ENCODE results near the gene CMIP.

Gene CMIP

GRCh38 chr16:81650982-81651562, 206.5 kb downstream of the CMIP start:
- intact Hi-C loops (cut with DNase I; ENCODE audit: low total_unique reads): no loop called here
- Histone ChIP-seq H3K36me3 (peaks cover 0 to 20% (median 12%) of the 10 kb centered on the region in 3 donors), H3K27ac (peak overlapping the region in 1 of 2 donors; percentile 50), H3K4me1 (peaks cover 0 to 17% (median 10%) of the 10 kb centered on the region in 4 donors), H3K27me3 (no peaks in the 10 kb centered on the region), H3K9me3 (no peaks in the 10 kb centered on the region), H3K4me3 (peak overlapping the region in 1 of 2 donors; percentile 20)
- TF ChIP-seq, protein P1, sequence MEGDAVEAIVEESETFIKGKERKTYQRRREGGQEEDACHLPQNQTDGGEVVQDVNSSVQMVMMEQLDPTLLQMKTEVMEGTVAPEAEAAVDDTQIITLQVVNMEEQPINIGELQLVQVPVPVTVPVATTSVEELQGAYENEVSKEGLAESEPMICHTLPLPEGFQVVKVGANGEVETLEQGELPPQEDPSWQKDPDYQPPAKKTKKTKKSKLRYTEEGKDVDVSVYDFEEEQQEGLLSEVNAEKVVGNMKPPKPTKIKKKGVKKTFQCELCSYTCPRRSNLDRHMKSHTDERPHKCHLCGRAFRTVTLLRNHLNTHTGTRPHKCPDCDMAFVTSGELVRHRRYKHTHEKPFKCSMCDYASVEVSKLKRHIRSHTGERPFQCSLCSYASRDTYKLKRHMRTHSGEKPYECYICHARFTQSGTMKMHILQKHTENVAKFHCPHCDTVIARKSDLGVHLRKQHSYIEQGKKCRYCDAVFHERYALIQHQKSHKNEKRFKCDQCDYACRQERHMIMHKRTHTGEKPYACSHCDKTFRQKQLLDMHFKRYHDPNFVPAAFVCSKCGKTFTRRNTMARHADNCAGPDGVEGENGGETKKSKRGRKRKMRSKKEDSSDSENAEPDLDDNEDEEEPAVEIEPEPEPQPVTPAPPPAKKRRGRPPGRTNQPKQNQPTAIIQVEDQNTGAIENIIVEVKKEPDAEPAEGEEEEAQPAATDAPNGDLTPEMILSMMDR (IDR thresholded peaks at IDR 0.05): no peak
- peak in 1 of 2 donors; percentile 28 for DNase-seq

- peak overlapping the region in 1 of 2 donors; percentile 50 for H3K27ac ChIP-seq
Observed at GRCh38 chr16:81651758-81652718, 207.4 kb downstream of the CMIP start.

DNA sequence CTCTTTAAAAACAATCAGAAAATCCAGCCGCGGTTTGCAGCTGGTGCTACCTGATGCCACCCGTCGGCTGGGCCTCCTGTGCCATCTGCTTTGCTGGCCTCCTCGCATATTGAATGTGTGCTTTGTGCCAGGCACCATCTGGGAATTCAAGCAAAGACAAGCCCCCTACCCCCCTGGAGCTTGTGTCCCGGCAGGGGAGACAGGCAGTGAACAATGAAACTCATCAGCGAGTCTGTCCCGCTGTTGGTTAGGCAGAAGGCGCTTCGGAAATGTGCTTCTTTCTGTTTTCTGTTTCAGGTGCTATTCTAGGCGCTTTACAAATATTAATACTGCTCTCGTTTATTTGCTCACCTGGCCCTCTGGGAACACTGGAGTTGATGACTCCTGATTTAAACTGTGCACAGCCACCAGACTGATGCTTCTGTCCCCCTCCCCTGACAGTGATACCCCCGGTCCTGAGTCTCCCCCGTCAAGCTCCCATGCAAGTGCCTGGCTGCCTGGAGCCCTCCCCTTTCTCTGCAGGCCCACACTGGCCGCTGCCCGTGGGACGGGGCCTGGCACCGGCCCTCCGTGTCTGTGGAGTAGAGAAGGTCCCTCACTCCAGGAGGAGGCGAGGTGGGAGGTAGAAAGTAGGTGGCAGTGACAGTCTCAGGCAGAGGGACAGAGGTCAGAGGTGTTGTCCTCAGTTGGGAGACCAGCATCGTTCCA, 208.3 kb downstream of the CMIP start:
- H3K27me3 ChIP-seq: no peaks in the 10 kb centered on the region
- peaks cover 0 to 24% (median 12%) of the 10 kb centered on the region in 3 donors for H3K36me3 ChIP-seq
- no peak overlapping the region for H3K27ac ChIP-seq
- no peaks in the 10 kb centered on the region for H3K9me3 ChIP-seq
- no peak overlapping the region for H3K4me3 ChIP-seq
- H3K4me1 ChIP-seq: peaks cover 0 to 17% (median 10%) of the 10 kb centered on the region in 4 donors
- TF ChIP-seq, protein P1 (IDR thresholded peaks at IDR 0.05): no peak
- intact Hi-C loops (cut with DNase I; ENCODE audit: low total_unique reads): no loop called here
- no peak for DNase-seq

More at GRCh38 chr16:81651758-81652718, 207.4 kb downstream of the CMIP start:
- H3K27me3 ChIP-seq: no peaks in the 10 kb centered on the region
- no peak for DNase-seq
- TF ChIP-seq, protein P1 (IDR thresholded peaks at IDR 0.05): no peak
- intact Hi-C loops (cut with DNase I; ENCODE audit: low total_unique reads): no loop called here
- peaks cover 0 to 17% (median 10%) of the 10 kb centered on the region in 4 donors for H3K4me1 ChIP-seq
- peaks cover 0 to 20% (median 12%) of the 10 kb centered on the region in 3 donors for H3K36me3 ChIP-seq
- no peaks in the 10 kb centered on the region for H3K9me3 ChIP-seq
- H3K4me3 ChIP-seq: no peak overlapping the region

- Histone ChIP-seq H3K27ac (no peak overlapping the region), H3K4me3 (no peak overlapping the region), H3K27me3 (no peaks in the 10 kb centered on the region), H3K4me1 (peaks cover 0 to 17% (median 10%) of the 10 kb centered on the region in 4 donors), H3K9me3 (no peaks in the 10 kb centered on the region), H3K36me3 (peaks cover 0 to 33% (median 12%) of the 10 kb centered on the region in 3 donors)
- no peak for DNase-seq
- TF ChIP-seq, protein P1 (IDR thresholded peaks at IDR 0.05): no peak
- intact Hi-C loops (cut with DNase I; ENCODE audit: low total_unique reads): no loop called here
Observed at GRCh38 chr16:81654346-81654745, 209.7 kb downstream of the CMIP start.

DNA sequence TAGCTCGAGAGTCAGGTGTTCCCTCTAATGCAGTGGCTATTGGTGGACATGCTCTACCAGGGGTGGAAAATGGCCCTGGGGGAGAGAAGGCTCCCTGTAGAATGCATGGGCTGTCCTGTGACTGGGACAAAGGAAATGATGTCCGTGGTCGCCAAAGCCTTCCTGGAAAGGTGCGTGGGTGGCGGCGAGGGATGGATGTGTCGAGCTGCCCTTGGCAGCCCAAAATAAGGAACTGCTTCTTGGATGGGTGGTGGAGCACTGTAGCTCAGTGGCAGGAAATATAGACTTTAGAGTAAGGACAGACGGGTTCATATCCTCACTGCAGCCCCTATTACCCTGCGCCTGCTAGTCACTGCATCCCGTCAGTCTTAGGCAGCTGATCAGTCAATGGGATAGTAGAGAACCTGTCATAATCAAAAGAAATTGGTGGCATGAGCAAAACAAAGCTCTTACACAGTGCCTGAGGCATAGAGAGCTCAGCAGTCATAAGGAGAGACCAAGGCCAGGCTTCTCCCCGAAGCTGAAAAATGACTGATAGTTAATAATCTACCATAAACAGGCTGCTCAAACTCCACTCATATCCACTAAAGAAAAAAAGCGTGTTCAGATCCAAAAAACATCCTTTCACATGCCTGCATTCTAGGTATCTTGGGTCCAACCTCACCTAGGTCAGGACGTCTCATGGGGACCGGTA, 211.0 kb downstream of the CMIP start:
- DNase-seq: no peak
- Histone ChIP-seq H3K9me3 (no peaks in the 10 kb centered on the region), H3K27ac (no peak overlapping the region), H3K27me3 (no peaks in the 10 kb centered on the region), H3K4me1 (peaks cover 0 to 16% (median 10%) of the 10 kb centered on the region in 4 donors), H3K36me3 (peaks cover 0 to 39% (median 12%) of the 10 kb centered on the region in 3 donors), H3K4me3 (no peak overlapping the region)
- intact Hi-C loops (cut with DNase I; ENCODE audit: low total_unique reads): loop anchor here (5.0 kb wide), 1 partner anchor 713 kb away; no protein-coding TSS in a partner anchor
- TF ChIP-seq, protein P1 (IDR thresholded peaks at IDR 0.05): no peak
